H1 (cell line): ENCODE data around the gene EID1. TPM values are rescaled to one million over a fixed set of nuclear protein-coding genes. Genes with fewer than 3 reads are reported as not detected.

Experiments
- CTCF ChIA-PET: fragments of 300-600 bp; sonication (Branson Sonifier 250); formaldehyde crosslinking; loops from one replicate; lab custom pipeline; 2021; ENCODE audit not compliant: partially characterized antibody; lab: Charles Lee
- POLR2A ChIA-PET: fragments of 300-600 bp; sonication (Branson Sonifier 250); formaldehyde crosslinking; loops from one replicate; lab custom pipeline; 2021; ENCODE audit warnings: inconsistent platforms; ENCODE audit not compliant: partially characterized antibody; lab: Charles Lee
- DNase-seq, 2 experiments: peaks; one replicate each; pipeline versions ENCODE4 v3.0.0 to v3.0.0-alpha.2; 2010 to 2022; ENCODE audit warnings: low spot score in 2 of 2, low read depth in 1 of 2, mixed read lengths in 1 of 2
- FAIRE-seq: peaks from 2 replicates; lab custom pipeline; 2011; peaks lifted over from hg19 to GRCh38; lab: Jason Lieb, UNC
- H2AFZ ChIP-seq: 2 replicates; pipeline ENCODE4 v1.8.1; 2012; ENCODE audit warnings: low read length, inconsistent platforms
- H2AK5ac ChIP-seq: 2 replicates; pipeline ENCODE4 v1.6.1; 2013; ENCODE audit warnings: low read depth, low read length
- H2BK120ac ChIP-seq: replicated peaks from 2 replicates; pipeline ENCODE3; 2013; ENCODE audit warnings: low read depth, low read length, inconsistent platforms
- H2BK12ac ChIP-seq: 2 replicates; pipeline ENCODE4 v1.6.1; 2013; ENCODE audit warnings: low read depth, low read length
- H2BK15ac ChIP-seq: 2 replicates; pipeline ENCODE4 v1.6.1; 2013; ENCODE audit warnings: low read length
- H2BK20ac ChIP-seq: 2 replicates; pipeline ENCODE4 v1.6.1; 2013; ENCODE audit warnings: low read length
- H2BK5ac ChIP-seq: 2 replicates; pipeline ENCODE4 v1.6.1; 2013; ENCODE audit warnings: low read depth, low read length
- H3K14ac ChIP-seq: 2 replicates; pipeline ENCODE4 v1.6.1; 2013; ENCODE audit warnings: inconsistent platforms; ENCODE audit not compliant: insufficient read length
- H3K18ac ChIP-seq: 2 replicates; pipeline ENCODE4 v1.6.1; 2013; ENCODE audit warnings: low read length; ENCODE audit errors: extremely low read depth
- H3K23ac ChIP-seq: 2 replicates; pipeline ENCODE4 v1.6.1; 2013; ENCODE audit warnings: inconsistent platforms; ENCODE audit not compliant: insufficient read length
- H3K23me2 ChIP-seq: 2 replicates; pipeline ENCODE4 v1.6.1; 2013; ENCODE audit warnings: low read depth, low read length
- H3K27ac ChIP-seq: 2 replicates; pipeline ENCODE4 v1.6.1; 2011; ENCODE audit warnings: low read depth, low read length, inconsistent platforms
- H3K27me3 ChIP-seq, 4 experiments: replicated peaks in 1 of 4; 1 replicate in 1 of 4; 2 replicates in 3 of 4; pipeline versions ENCODE4 v1.6.1 to v1.8.1; 2011 to 2013; ENCODE audit warnings: low read length in 3 of 4, mild to moderate bottlenecking in 3 of 4, inconsistent platforms in 2 of 4, mixed read lengths in 2 of 4, moderate library complexity in 1 of 4; ENCODE audit not compliant: control insufficient read depth in 3 of 4, insufficient read depth in 3 of 4; ENCODE audit errors: extremely low read depth in 1 of 4
- H3K36me3 ChIP-seq, 4 experiments: 2 replicates each; pipeline versions ENCODE4 v1.6.1 to v1.8.1; 2011 to 2013; ENCODE audit warnings: mild to moderate bottlenecking in 4 of 4, low read length in 3 of 4, moderate library complexity in 2 of 4, control low read depth in 1 of 4, inconsistent platforms in 1 of 4; ENCODE audit not compliant: insufficient read depth in 4 of 4, control insufficient read depth in 2 of 4
- H3K4ac ChIP-seq: replicated peaks from 2 replicates; pipeline ENCODE3; 2013; ENCODE audit warnings: low read length, low read depth, mixed read lengths, inconsistent platforms; ENCODE audit not compliant: insufficient read length
- H3K4me1 ChIP-seq, 4 experiments: replicated peaks in 1 of 4; 1 replicate in 1 of 4; 2 replicates in 3 of 4; pipeline versions ENCODE4 v1.6.1 to v1.8.1; 2011 to 2013; ENCODE audit warnings: low read length in 3 of 4, inconsistent platforms in 2 of 4, mixed read lengths in 1 of 4; ENCODE audit not compliant: insufficient read depth in 4 of 4, control insufficient read depth in 3 of 4
- H3K4me2 ChIP-seq, 2 experiments: 2 replicates each; pipeline versions ENCODE4 v1.6.1 to v1.8.1; 2011 to 2013; ENCODE audit warnings: low read depth in 2 of 2, low read length in 2 of 2, control low read depth in 1 of 2, inconsistent platforms in 1 of 2, mild to moderate bottlenecking in 1 of 2; ENCODE audit not compliant: insufficient read depth in 1 of 2
- H3K4me3 ChIP-seq, 4 experiments: fragments of 200-600, 300-600 bp in 1 of 4; sonication (generic), shearing (Covaris generic), sonication (Bioruptor Twin) in 1 of 4; 2 replicates each; pipeline versions ENCODE4 v1.5.1 to v1.8.1; 2011 to 2016; ENCODE audit warnings: low read length in 4 of 4, low read depth in 3 of 4, control low read depth in 2 of 4, inconsistent platforms in 2 of 4, mild to moderate bottlenecking in 2 of 4, mixed read lengths in 1 of 4, moderate library complexity in 1 of 4; ENCODE audit not compliant: insufficient read depth in 2 of 4; ENCODE audit errors: extremely low read depth in 1 of 4
- H3K56ac ChIP-seq: replicated peaks from 2 replicates; pipeline ENCODE3; 2013; ENCODE audit warnings: low read depth, mild to moderate bottlenecking, mixed read lengths, low read length, inconsistent platforms; ENCODE audit not compliant: insufficient read length
- H3K79me1 ChIP-seq: 2 replicates; pipeline ENCODE4 v1.6.1; 2013; ENCODE audit warnings: low read depth, low read length, control low read depth
- H3K79me2 ChIP-seq, 2 experiments: 2 replicates each; pipeline versions ENCODE4 v1.6.1 to v1.8.1; 2012 to 2013; ENCODE audit warnings: low read length in 2 of 2, mild to moderate bottlenecking in 2 of 2, inconsistent platforms in 1 of 2; ENCODE audit not compliant: insufficient read depth in 2 of 2, control insufficient read depth in 1 of 2
- H3K9ac ChIP-seq, 4 experiments: replicated peaks in 1 of 4; 1 replicate in 1 of 4; 2 replicates in 3 of 4; pipeline versions ENCODE4 v1.6.1 to v1.8.1; 2011 to 2013; ENCODE audit warnings: low read depth in 3 of 4, low read length in 3 of 4, control low read depth in 2 of 4, mild to moderate bottlenecking in 2 of 4, moderate library complexity in 2 of 4, inconsistent platforms in 1 of 4; ENCODE audit errors: extremely low read depth in 1 of 4
- H3K9me3 ChIP-seq, 2 experiments: 2 replicates each; pipeline versions ENCODE4 v1.6.1 to v1.8.1; 2012 to 2013; ENCODE audit warnings: mild to moderate bottlenecking in 2 of 2, moderate library complexity in 2 of 2, control low read depth in 1 of 2, inconsistent platforms in 1 of 2, low read depth in 1 of 2, low read length in 1 of 2, mixed read lengths in 1 of 2; ENCODE audit not compliant: insufficient read depth in 2 of 2
- H4K20me1 ChIP-seq, 2 experiments: replicated peaks in 1 of 2; 2 replicates each; pipeline versions ENCODE3 to v1.8.1; 2011 to 2013; ENCODE audit warnings: inconsistent platforms in 2 of 2, low read length in 2 of 2, mild to moderate bottlenecking in 1 of 2; ENCODE audit not compliant: insufficient read depth in 2 of 2, control insufficient read depth in 1 of 2
- H4K5ac ChIP-seq: 2 replicates; pipeline ENCODE4 v1.6.1; 2013; ENCODE audit warnings: low read length, low read depth, mixed read lengths, inconsistent platforms; ENCODE audit not compliant: insufficient read length
- H4K8ac ChIP-seq: 2 replicates; pipeline ENCODE4 v1.8.0; 2013; ENCODE audit warnings: mild to moderate bottlenecking, moderate library complexity, low read length, inconsistent platforms; ENCODE audit not compliant: insufficient read depth; ENCODE audit errors: extremely low read depth
- H4K91ac ChIP-seq: replicated peaks from 2 replicates; pipeline ENCODE3; 2013; ENCODE audit warnings: low read length, mixed read lengths, inconsistent platforms; ENCODE audit not compliant: insufficient read length
- ATF3 ChIP-seq: IDR thresholded peaks from 2 replicates; pipeline ENCODE4 v1.6.1; 2011; ENCODE audit warnings: low read depth, mild to moderate bottlenecking, low read length; ENCODE audit not compliant: insufficient read depth
- BACH1 ChIP-seq: IDR thresholded peaks from 2 replicates; pipeline ENCODE4 v1.6.1; 2012; ENCODE audit warnings: low read length, improper control_type of control experiment
- BCL11A ChIP-seq, 2 experiments: IDR thresholded peaks; one replicate each; pipeline ENCODE4 v1.6.1; 2011; ENCODE audit warnings: low read depth in 2 of 2, low read length in 2 of 2, mild to moderate bottlenecking in 2 of 2
- BRCA1 ChIP-seq: IDR thresholded peaks from 2 replicates; pipeline ENCODE4 v1.6.1; 2012; ENCODE audit warnings: low read depth, low read length, improper control_type of control experiment
- CREB1 ChIP-seq: IDR thresholded peaks from 2 replicates; pipeline ENCODE4 v1.6.1; 2012; ENCODE audit warnings: inconsistent platforms
- EZH2 ChIP-seq: fragments of 200-600 bp; sonication (generic); IDR thresholded peaks from 2 replicates; pipeline ENCODE4 v1.7.1; 2012; ENCODE audit warnings: low read depth, mild to moderate bottlenecking, moderate library complexity, low read length, inconsistent platforms; ENCODE audit not compliant: severe bottlenecking
- JUND ChIP-seq: IDR thresholded peaks from 2 replicates; pipeline ENCODE4 v1.6.1; 2011; ENCODE audit warnings: mild to moderate bottlenecking, improper control_type of control experiment, low read length
- POLR2A ChIP-seq, 2 experiments: IDR thresholded peaks; 1 replicate in 1 of 2; 2 replicates in 1 of 2; pipeline ENCODE4 v1.6.1; 2011; ENCODE audit warnings: low read depth in 2 of 2, low read length in 2 of 2, mild to moderate bottlenecking in 2 of 2; ENCODE audit errors: control extremely low read depth in 1 of 2
- SIRT6 ChIP-seq: IDR thresholded peaks from one replicate; pipeline ENCODE4 v1.7.1; 2012; ENCODE audit warnings: low read length, inconsistent platforms
- SIX5 ChIP-seq: IDR thresholded peaks from 2 replicates; pipeline ENCODE4 v1.6.1; 2011; ENCODE audit warnings: mild to moderate bottlenecking, low read depth, low read length
- SP1 ChIP-seq: IDR thresholded peaks from 2 replicates; pipeline ENCODE4 v1.6.1; 2011; ENCODE audit warnings: low read depth, low read length
- SP2 ChIP-seq: IDR thresholded peaks from 2 replicates; pipeline ENCODE4 v1.6.1; 2012; ENCODE audit warnings: mild to moderate bottlenecking, low read length, inconsistent platforms
- TBP ChIP-seq: IDR thresholded peaks from 2 replicates; pipeline ENCODE4 v1.6.1; 2011; ENCODE audit warnings: low read depth, low read length, improper control_type of control experiment
- TCF12 ChIP-seq: IDR thresholded peaks from 2 replicates; pipeline ENCODE4 v1.6.1; 2011; ENCODE audit warnings: low read depth, mild to moderate bottlenecking, low read length
- TEAD4 ChIP-seq: IDR thresholded peaks from 2 replicates; pipeline ENCODE4 v1.6.1; 2012; ENCODE audit warnings: low read depth, low read length, inconsistent platforms, mixed read lengths
- ZNF274 ChIP-seq: IDR thresholded peaks from 2 replicates; pipeline ENCODE4 v1.7.0; 2012; ENCODE audit warnings: low read length, borderline replicate concordance; ENCODE audit errors: extremely low read depth
- WGBS, 2 experiments: shearing (Covaris generic) in 1 of 2; methylation state at CpG; one replicate each; pipeline versions ENCODE4 v1.1.6 to v1.1.7; 2013 to 2015; ENCODE audit warnings: low lambda C conversion rate in 2 of 2, mixed read lengths in 2 of 2, inconsistent platforms in 1 of 2, low coverage in 1 of 2, missing lambda C conversion rate in 1 of 2; ENCODE audit not compliant: insufficient replicate concordance in 2 of 2, insufficient coverage in 1 of 2, insufficient read length in 1 of 2; ENCODE audit errors: extremely low coverage in 1 of 2, missing lambda C conversion rate in 1 of 2; 5-methylcytosine and 5-hydroxymethylcytosine counted together
- polyA plus RNA-seq, 7 experiments: library from polyadenylated mRNA; depleted of rRNA in 3 of 7; stranded (reverse) in 5 of 7; unstranded in 2 of 7; fragments of >200 nt in 5 of 7; fragments of 200-250 nt in 2 of 7; gene quantifications; 1 replicate in 5 of 7; 2 replicates in 1 of 7; 4 replicates in 1 of 7; pipeline versions ENCODE4 v1.2.1 to v1.2.3, GENCODE V29; 2011 to 2013; ENCODE audit warnings: missing spikeins in 2 of 7, mixed read lengths in 2 of 7
- total RNA-seq: library from RNA; stranded (reverse); fragmentation: NEBNext Ultra II Directional; extraction: Animal tissue kit (Norgen Biotek cat#: 25700); gene quantifications from 2 replicates; pipeline ENCODE4 v1.2.1, GENCODE V29; 2021

EID1 gene
- total and polyA plus RNA-seq, 2 of the 8 experiments (the other 6 are each of a cell fraction or from before 2014, with no cell fraction given): 101 to 110 TPM

GRCh38 chr15:48872632-48873031 lies 5.3 kb upstream of the EID1 start:
- H4K5ac ChIP-seq: no peak overlapping the region
- H3K4me1 ChIP-seq: no peaks in the 10 kb centered on the region
- FAIRE-seq (no peak), DNase-seq (no peak)
- H3K79me2 ChIP-seq: no peaks in the 10 kb centered on the region
- H3K56ac ChIP-seq: no peak overlapping the region
- H3K36me3 ChIP-seq: no peaks in the 10 kb centered on the region
- no peak for TF ChIP-seq BACH1
- no peak for TF ChIP-seq SIX5
- TF ChIP-seq SP1: no peak
- TF ChIP-seq TEAD4: no peak
- TF ChIP-seq BCL11A (IDR thresholded peaks at IDR 0.05; ENCODE audit: low read depth in 2 of 2, low read length in 2 of 2): no peak
- no peak for TF ChIP-seq CREB1
- no peak for TF ChIP-seq TBP
- no peak for TF ChIP-seq JUND
- no peak for TF ChIP-seq EZH2
- no peak for TF ChIP-seq SP2
- TF ChIP-seq SIRT6: no peak
- TF ChIP-seq ATF3: no peak
- TF ChIP-seq TCF12: no peak
- TF ChIP-seq ZNF274: no peak
- TF ChIP-seq POLR2A (IDR thresholded peaks at IDR 0.05; ENCODE audit: control extremely low read depth in 1 of 2, low read depth in 2 of 2, low read length in 2 of 2): no peak
- TF ChIP-seq BRCA1: no peak
- no peaks in the 10 kb centered on the region for H3K9me3 ChIP-seq
- H2BK120ac ChIP-seq: no peak overlapping the region
- ChIA-PET CTCF (interaction anchor here (2.1 kb wide), 1 partner anchor 10 kb away, joined by 7 read pairs; no protein-coding TSS in a partner anchor), POLR2A (interaction anchor here (0.8 kb wide), 1 partner anchor 22 kb away, joined by 3 read pairs; no protein-coding TSS in a partner anchor)
- no peak overlapping the region for H3K4me2 ChIP-seq
- no peak overlapping the region for H4K91ac ChIP-seq
- no peak overlapping the region for H2AK5ac ChIP-seq
- no peaks in the 10 kb centered on the region for H3K27me3 ChIP-seq
- no peak overlapping the region for H3K14ac ChIP-seq
- no peak overlapping the region for H4K8ac ChIP-seq
- no peak overlapping the region for H3K4ac ChIP-seq
- H2BK5ac ChIP-seq: no peak overlapping the region
- no peak overlapping the region for H3K23ac ChIP-seq
- no peak overlapping the region for H2BK20ac ChIP-seq
- no peaks in the 10 kb centered on the region for H4K20me1 ChIP-seq
- no peaks in the 10 kb centered on the region for H3K79me1 ChIP-seq
- no peak overlapping the region for H3K27ac ChIP-seq
- no peak overlapping the region for H2BK15ac ChIP-seq
- H3K23me2 ChIP-seq: no peaks in the 10 kb centered on the region
- H3K9ac ChIP-seq: no peak overlapping the region
- 83% methylated on average over 2 of the region's 2 CpGs; no CpG with 5 or more reads in 1 of the 2 experiments for WGBS, 2 experiments
- no peak overlapping the region for H3K4me3 ChIP-seq
- H2BK12ac ChIP-seq: no peak overlapping the region
- no peak overlapping the region for H3K18ac ChIP-seq
- H2AFZ ChIP-seq: no peak overlapping the region
